PFSK-1 (cell line): ENCODE data around the gene WDR48.

ENCODE experiments used
- FOXP2 ChIP-seq: optimal IDR thresholded peaks from 2 replicates; pipeline ENCODE3; 2011; ENCODE audit warnings: borderline replicate concordance, control low read depth, inconsistent platforms; ENCODE audit not compliant: insufficient read depth; ENCODE audit errors: extremely low read length, extremely low read depth
- POLR2AphosphoS5 ChIP-seq: IDR thresholded peaks from 2 replicates; pipeline ENCODE4 v1.6.1; 2012; ENCODE audit warnings: low read depth, mild to moderate bottlenecking, control low read depth, low read length, moderate library complexity
- REST ChIP-seq, 2 experiments: IDR thresholded peaks; 2 replicates each; pipeline versions ENCODE4 v1.6.1 to v1.8.0; 2011 to 2012; ENCODE audit warnings: low read depth in 2 of 2, low read length in 2 of 2, control low read depth in 1 of 2, inconsistent platforms in 1 of 2, mild to moderate bottlenecking in 1 of 2, moderate library complexity in 1 of 2; ENCODE audit not compliant: insufficient read depth in 1 of 2
- SIN3A ChIP-seq: IDR thresholded peaks from 2 replicates; pipeline ENCODE4 v1.6.1; 2012; ENCODE audit warnings: mild to moderate bottlenecking, low read length, moderate library complexity, borderline replicate concordance; ENCODE audit not compliant: insufficient read depth
- TAF1 ChIP-seq: IDR thresholded peaks from 2 replicates; pipeline ENCODE4 v1.6.1; 2012; ENCODE audit warnings: low read length, control low read depth, borderline replicate concordance; ENCODE audit not compliant: insufficient read depth

WDR48 gene

DNA sequence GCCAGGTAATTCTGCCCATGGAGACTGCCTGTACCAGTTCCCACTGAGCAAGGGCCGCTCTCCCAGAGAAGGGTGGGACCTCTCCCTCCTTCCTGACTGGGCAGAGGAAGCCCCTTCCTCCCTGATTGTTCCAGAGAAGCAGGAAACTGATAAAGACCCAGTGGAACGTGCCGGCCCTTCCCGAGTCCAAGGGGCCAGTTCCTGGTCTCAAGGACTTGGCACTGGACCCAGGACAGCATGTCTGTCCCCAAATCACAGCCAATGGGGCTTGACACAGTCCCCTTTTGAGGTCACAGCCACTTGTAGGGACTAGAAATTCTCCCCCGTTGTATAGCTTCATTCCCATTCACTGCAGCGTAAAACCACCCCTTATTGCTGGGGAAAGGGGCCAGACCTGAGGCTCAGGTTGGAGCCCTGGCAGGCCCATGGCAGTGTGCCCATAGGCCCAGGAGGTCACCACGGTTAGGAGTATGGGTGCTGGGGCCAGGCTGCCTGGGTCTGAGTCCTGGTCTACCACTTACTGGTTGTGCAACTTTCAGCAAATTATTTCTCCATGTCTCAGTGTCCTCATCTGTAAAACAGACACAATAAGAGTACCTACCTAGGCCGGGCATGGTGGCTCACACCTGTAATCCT is 83.5 kb downstream of the WDR48 start:
- no peak for TF ChIP-seq SIN3A
- TF ChIP-seq FOXP2, result no peak
- no peak for TF ChIP-seq POLR2AphosphoS5
- TF ChIP-seq TAF1, result no peak
- TF ChIP-seq REST (IDR thresholded peaks at IDR 0.05; ENCODE audit: insufficient read depth in 1 of 2, low read depth in 2 of 2, low read length in 2 of 2), result no peak

DNA sequence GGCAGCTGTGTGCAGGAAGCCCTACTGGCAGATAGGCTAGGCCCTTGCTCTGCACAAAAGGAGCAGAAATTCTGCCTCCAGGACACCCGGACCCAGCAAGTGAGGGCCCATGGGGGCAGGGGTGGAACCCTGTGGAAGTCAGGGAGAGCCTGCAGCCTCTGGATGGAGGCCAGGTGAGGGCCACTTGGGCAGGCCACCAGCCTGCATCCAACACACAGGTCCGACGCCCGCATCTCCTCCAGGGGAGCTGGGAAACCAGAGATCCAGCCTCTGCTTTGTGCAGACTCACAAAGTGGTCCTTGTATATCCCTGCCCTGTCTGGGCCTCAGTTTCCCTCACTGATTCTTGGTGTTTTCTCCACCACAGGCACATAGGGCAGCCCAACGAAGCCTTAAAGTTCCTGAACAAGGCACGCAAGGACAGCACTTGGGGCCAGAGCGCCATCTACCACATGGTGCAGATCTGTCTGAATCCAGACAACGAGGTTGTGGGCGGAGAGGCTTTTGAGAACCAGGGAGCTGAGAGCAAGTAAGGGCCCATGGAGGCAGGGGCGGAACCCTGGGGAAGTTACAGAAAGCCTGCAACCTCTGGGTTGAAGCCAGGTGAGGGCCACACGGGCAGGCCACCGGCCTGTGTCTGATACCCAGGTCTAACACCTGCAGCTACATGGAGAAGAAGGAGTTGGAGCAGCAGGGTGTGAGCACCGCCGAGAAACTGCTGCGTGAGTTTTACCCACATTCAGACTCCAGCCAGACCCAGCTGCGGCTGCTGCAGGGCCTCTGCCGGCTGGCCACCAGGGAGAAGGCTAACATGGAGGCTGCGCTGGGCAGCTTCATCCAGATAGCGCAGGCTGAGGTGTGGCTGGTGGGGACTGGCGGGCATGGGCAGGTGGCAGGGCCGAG is 85.0 kb downstream of the WDR48 start:
- TF ChIP-seq FOXP2 (no peak), SIN3A (no peak), TAF1 (no peak), POLR2AphosphoS5 (no peak), REST (IDR thresholded peaks at IDR 0.05; ENCODE audit: insufficient read depth in 1 of 2, low read depth in 2 of 2, low read length in 2 of 2) (no peak)

- TF ChIP-seq FOXP2 (no peak), SIN3A (no peak), TAF1 (no peak), REST (IDR thresholded peaks at IDR 0.05; ENCODE audit: insufficient read depth in 1 of 2, low read depth in 2 of 2, low read length in 2 of 2) (no peak), POLR2AphosphoS5 (no peak)
Measured at GRCh38 chr3:39137435-39137936, 85.7 kb downstream of the WDR48 start.

GRCh38 chr3:39137991-39138803 is 86.4 kb downstream of the WDR48 start:
- TF ChIP-seq TAF1, result no peak
- no peak for TF ChIP-seq SIN3A
- no peak for TF ChIP-seq REST (IDR thresholded peaks at IDR 0.05; ENCODE audit: insufficient read depth in 1 of 2, low read depth in 2 of 2, low read length in 2 of 2)
- TF ChIP-seq FOXP2, result no peak
- TF ChIP-seq POLR2AphosphoS5, result no peak
